ENCODE data around the gene CYTL1.

The CYTL1 gene

DNA sequence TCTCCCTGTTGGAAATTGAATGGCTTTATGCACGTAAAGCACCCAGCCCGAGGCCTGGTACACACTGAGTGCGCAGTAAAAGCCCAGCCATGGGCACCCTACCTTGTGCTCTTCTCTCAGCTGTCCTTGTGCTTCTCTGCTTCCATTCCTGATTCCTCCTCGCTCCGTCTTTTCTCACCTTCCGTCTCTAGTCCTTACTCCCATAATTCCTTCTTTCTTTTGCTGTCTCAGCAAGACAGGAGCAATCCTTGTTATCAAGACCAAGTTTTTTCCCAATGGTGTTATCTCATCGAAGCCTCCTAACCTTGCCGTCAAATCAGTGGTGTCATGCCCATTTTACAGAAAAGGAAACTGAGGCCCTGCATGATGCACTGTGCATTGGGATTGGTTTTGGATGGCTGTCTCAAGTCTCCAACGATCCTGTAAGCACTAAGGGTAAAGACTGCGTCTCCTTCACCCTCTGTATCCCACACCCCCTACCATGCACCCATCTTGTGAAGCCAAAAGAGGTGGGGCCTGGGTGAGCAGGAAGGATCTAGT lies 30.1 kb downstream of the CYTL1 start:
- H3K27me3 ChIP-seq (ENCODE audit: control insufficient read depth, insufficient read depth, low read length), result peaks cover 5% of the 10 kb centered on the region; the same call in 1 of the 2 replicates
- H3K9me3 ChIP-seq (ENCODE audit: control insufficient read depth, insufficient read depth, low read depth, low read length), result no peaks in the 10 kb centered on the region
- H3K36me3 ChIP-seq (ENCODE audit: control insufficient read depth, insufficient read depth, low read length), result no peaks in the 10 kb centered on the region
- H3K9ac ChIP-seq (ENCODE audit: low read length), result no peak overlapping the region
- no peak overlapping the region for H3K27ac ChIP-seq (ENCODE audit: low read depth, low read length)
- no peak overlapping the region for H3K4me3 ChIP-seq (ENCODE audit: low read depth, low read length)
- H3K4me1 ChIP-seq (ENCODE audit: control insufficient read depth, insufficient read depth, low read length), result no peaks in the 10 kb centered on the region; the same call in 1 of the 2 replicates

DNA sequence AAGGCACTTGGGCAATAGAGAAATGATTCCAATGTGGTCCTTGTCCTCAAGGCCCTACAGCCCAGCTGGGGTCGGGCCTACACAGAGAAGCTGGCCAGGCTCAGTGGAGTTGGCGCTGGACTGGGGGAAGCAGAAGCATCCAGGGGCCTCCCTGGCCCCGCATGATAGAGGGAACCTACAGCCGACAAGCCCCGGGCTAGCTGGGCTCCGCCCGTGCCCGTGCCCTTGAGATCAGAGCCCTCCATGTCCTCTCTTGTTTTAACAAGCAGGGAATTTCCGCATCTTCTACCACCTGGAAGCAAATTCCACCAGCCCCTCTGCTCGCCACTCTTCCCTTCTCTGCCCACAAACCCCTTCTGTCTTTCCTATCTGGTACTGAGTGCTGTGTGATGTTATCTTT lies 31.6 kb downstream of the CYTL1 start:
- Histone ChIP-seq H3K9me3 (ENCODE audit: control insufficient read depth, insufficient read depth, low read depth, low read length) (no peaks in the 10 kb centered on the region), H3K4me1 (ENCODE audit: control insufficient read depth, insufficient read depth, low read length) (no peaks in the 10 kb centered on the region; the same call in 1 of the 2 replicates), H3K27me3 (ENCODE audit: control insufficient read depth, insufficient read depth, low read length) (no peaks in the 10 kb centered on the region), H3K4me3 (ENCODE audit: low read depth, low read length) (no peak overlapping the region), H3K9ac (ENCODE audit: low read length) (no peak overlapping the region), H3K36me3 (ENCODE audit: control insufficient read depth, insufficient read depth, low read length) (no peaks in the 10 kb centered on the region), H3K27ac (ENCODE audit: low read depth, low read length) (no peak overlapping the region)

DNA sequence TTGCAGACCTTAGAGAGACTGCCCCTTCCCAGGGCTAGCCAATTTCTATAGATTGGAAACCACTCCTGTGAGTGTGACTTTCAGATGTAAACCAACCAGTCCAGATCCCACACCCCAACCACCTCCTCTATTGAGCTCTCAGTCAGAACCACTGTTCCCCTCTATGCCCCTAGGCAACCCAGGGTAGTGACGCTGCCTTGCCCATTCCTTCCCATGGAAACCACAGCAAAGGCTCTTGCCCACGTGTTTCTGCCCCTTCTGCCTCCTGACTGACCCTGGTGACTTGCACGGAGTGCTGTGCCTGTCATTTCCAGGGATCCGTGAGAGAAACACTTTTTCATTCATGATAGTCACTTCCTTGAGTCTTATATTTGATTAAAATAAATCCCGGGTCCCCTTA lies 32.4 kb downstream of the CYTL1 start:
- Histone ChIP-seq H3K27me3 (ENCODE audit: control insufficient read depth, insufficient read depth, low read length) (no peaks in the 10 kb centered on the region), H3K27ac (ENCODE audit: low read depth, low read length) (no peak overlapping the region), H3K4me1 (ENCODE audit: control insufficient read depth, insufficient read depth, low read length) (no peaks in the 10 kb centered on the region; the same call in 1 of the 2 replicates), H3K9me3 (ENCODE audit: control insufficient read depth, insufficient read depth, low read depth, low read length) (no peaks in the 10 kb centered on the region), H3K36me3 (ENCODE audit: control insufficient read depth, insufficient read depth, low read length) (no peaks in the 10 kb centered on the region), H3K4me3 (ENCODE audit: low read depth, low read length) (no peak overlapping the region), H3K9ac (ENCODE audit: low read length) (no peak overlapping the region)

DNA sequence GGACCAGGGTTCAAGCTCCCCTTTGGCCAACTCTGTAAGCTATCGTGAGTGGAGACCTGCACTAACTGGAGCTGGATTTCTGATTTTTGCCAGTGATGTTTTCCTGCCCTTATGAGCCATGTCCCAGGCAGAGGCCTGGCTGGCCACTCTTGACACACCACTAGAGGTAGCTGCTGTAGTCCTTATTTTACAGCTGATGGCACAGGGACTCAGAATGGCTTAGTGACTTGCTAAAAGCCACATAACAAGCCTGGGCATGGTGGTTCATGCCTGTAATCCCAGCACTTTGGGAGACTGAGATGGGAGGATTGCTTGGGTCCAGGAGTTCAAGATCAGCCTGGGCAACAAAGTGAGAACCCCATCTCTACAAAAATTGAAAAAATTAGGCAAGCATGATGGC lies 33.4 kb downstream of the CYTL1 start:
- no peaks in the 10 kb centered on the region for H3K27me3 ChIP-seq (ENCODE audit: control insufficient read depth, insufficient read depth, low read length)

DNA sequence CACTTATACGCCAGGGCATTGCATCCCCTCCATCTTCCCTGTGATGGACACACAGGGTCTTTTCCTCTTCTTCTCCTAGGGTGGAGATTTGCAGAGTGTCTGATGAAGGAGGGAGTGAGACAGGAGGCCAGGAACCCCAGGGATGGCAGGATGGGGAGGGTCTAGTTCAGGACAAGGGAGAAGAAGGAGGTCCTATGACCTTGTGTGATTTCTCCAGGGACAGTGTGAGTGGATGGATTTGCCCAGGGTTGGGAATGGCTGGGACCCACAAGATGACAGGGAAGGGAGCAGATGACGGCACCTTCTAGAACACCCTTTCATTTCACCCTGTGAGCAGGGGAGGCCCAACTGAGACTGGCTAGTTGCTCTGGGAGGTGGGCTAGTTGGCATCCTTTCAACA lies 34.2 kb downstream of the CYTL1 start:
- Histone ChIP-seq H3K27ac (ENCODE audit: low read depth, low read length) (no peak overlapping the region), H3K4me3 (ENCODE audit: low read depth, low read length) (no peak overlapping the region), H3K36me3 (ENCODE audit: control insufficient read depth, insufficient read depth, low read length) (no peaks in the 10 kb centered on the region), H3K9me3 (ENCODE audit: control insufficient read depth, insufficient read depth, low read depth, low read length) (no peaks in the 10 kb centered on the region), H3K27me3 (ENCODE audit: control insufficient read depth, insufficient read depth, low read length) (no peaks in the 10 kb centered on the region), H3K9ac (ENCODE audit: low read length) (no peak overlapping the region), H3K4me1 (ENCODE audit: control insufficient read depth, insufficient read depth, low read length) (no peaks in the 10 kb centered on the region)

More for the DNA sequence above, 33.4 kb downstream of the CYTL1 start:
- Histone ChIP-seq H3K9me3 (ENCODE audit: control insufficient read depth, insufficient read depth, low read depth, low read length) (no peaks in the 10 kb centered on the region), H3K27ac (ENCODE audit: low read depth, low read length) (no peak overlapping the region), H3K9ac (ENCODE audit: low read length) (no peak overlapping the region), H3K4me3 (ENCODE audit: low read depth, low read length) (no peak overlapping the region), H3K4me1 (ENCODE audit: control insufficient read depth, insufficient read depth, low read length) (no peaks in the 10 kb centered on the region), H3K36me3 (ENCODE audit: control insufficient read depth, insufficient read depth, low read length) (no peaks in the 10 kb centered on the region)

DNA sequence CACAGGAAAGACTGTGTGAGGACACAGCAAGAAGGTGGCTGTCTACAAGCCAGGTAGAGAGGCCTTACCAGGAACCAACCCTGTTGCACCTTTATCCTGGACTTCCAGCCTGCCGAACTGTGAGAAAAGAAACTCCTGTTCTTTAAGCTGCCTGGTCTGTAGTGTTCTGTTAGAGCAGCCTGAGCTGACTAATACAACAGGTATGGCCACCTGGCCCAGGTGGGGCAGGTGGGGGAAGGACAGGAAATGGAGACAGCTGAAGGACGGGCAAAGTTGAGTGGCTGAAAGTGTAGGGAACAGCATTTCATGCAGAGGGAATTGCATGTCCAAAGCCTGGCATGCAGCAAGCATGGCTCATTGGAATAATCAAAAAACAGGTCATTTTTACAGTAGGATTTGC lies 35.1 kb downstream of the CYTL1 start:
- Histone ChIP-seq H3K36me3 (ENCODE audit: control insufficient read depth, insufficient read depth, low read length) (no peaks in the 10 kb centered on the region), H3K27me3 (ENCODE audit: control insufficient read depth, insufficient read depth, low read length) (no peaks in the 10 kb centered on the region), H3K9me3 (ENCODE audit: control insufficient read depth, insufficient read depth, low read depth, low read length) (0 out of 2 replicates have a peak, but pooled peaks cover 4% of the 10 kb centered on the region), H3K4me1 (ENCODE audit: control insufficient read depth, insufficient read depth, low read length) (no peaks in the 10 kb centered on the region), H3K27ac (ENCODE audit: low read depth, low read length) (no peak overlapping the region), H3K4me3 (ENCODE audit: low read depth, low read length) (no peak overlapping the region), H3K9ac (ENCODE audit: low read length) (no peak overlapping the region)

DNA sequence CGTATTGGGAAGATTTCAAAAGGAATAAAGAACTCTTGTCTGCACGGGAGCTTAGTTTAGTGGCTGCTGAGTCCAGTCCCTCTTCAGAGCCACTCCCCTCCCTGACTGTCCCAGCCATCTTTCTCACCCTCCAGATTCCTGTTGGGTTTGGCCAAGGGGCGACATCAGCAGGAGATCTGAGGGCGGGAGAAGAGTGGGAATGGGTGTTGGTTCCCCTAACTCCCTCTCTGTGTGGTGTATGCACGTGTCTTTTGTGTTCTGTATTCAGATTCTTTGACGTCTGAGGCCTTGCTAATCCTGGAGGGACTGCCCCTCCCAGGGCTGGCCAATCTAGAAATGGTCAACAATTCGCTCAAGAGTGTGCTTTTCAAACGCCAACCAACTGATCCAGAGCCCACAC lies 37.4 kb downstream of the CYTL1 start:
- Histone ChIP-seq H3K9me3 (ENCODE audit: control insufficient read depth, insufficient read depth, low read depth, low read length) (peaks cover 12% of the 10 kb centered on the region), H3K4me1 (ENCODE audit: control insufficient read depth, insufficient read depth, low read length) (no peaks in the 10 kb centered on the region), H3K27ac (ENCODE audit: low read depth, low read length) (no peak overlapping the region), H3K4me3 (ENCODE audit: low read depth, low read length) (no peak overlapping the region), H3K36me3 (ENCODE audit: control insufficient read depth, insufficient read depth, low read length) (no peaks in the 10 kb centered on the region), H3K9ac (ENCODE audit: low read length) (no peak overlapping the region), H3K27me3 (ENCODE audit: control insufficient read depth, insufficient read depth, low read length) (no peaks in the 10 kb centered on the region)

DNA sequence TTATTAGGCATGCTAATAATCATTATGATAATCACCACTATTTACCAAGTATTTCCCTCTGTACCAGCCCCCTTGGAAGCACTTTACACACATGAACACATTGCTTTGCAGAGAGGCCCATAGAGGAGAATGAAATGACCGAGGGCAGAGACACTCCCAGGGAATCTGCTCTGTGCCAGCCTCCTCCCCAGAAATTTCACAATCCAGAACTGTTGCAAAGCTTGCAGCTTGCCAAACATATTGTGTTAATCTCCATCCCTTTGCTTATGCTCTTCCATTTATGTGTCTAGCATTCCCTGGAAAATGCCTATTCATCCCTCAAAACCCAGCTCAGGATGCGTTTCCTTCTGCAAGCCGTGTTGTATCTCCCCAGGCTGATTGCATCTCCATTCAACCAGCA lies 37.8 kb downstream of the CYTL1 start:
- Histone ChIP-seq H3K9ac (ENCODE audit: low read length) (no peak overlapping the region), H3K27me3 (ENCODE audit: control insufficient read depth, insufficient read depth, low read length) (no peaks in the 10 kb centered on the region), H3K36me3 (ENCODE audit: control insufficient read depth, insufficient read depth, low read length) (no peaks in the 10 kb centered on the region), H3K9me3 (ENCODE audit: control insufficient read depth, insufficient read depth, low read depth, low read length) (peaks cover 14% of the 10 kb centered on the region), H3K4me3 (ENCODE audit: low read depth, low read length) (no peak overlapping the region), H3K27ac (ENCODE audit: low read depth, low read length) (no peak overlapping the region), H3K4me1 (ENCODE audit: control insufficient read depth, insufficient read depth, low read length) (no peaks in the 10 kb centered on the region)

DNA sequence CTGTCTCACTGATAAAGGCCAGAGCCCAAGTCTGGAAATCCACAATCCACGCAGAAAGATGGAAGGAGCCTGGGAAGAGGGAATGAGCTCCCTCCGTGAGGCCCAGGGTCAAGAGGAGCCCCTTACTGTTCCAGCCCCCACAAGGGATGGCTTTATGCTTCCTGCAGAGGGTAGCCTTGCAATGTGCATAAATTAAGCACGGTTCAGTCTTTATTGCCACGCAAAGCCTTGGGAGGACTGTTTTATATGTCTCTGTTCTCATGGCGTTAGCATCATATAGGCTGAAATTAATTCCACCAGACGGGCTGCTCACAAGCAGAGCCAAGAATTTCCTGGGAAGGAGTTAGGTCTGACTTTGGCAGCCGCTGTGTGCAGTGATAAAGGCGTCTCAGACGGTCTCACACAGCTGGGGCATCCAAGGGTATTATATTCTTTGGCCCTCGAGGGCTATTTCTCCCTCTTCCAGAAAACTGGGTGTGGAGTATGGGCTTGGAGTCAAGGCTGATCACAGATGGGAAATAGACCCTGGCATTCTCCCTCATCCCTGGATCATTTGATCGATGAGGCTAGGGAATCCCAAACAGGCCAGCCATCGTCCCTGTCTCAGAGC lies 38.5 kb downstream of the CYTL1 start:
- Histone ChIP-seq H3K9ac (ENCODE audit: low read length) (no peak overlapping the region), H3K4me1 (ENCODE audit: control insufficient read depth, insufficient read depth, low read length) (no peaks in the 10 kb centered on the region), H3K4me3 (ENCODE audit: low read depth, low read length) (no peak overlapping the region), H3K27me3 (ENCODE audit: control insufficient read depth, insufficient read depth, low read length) (no peaks in the 10 kb centered on the region), H3K36me3 (ENCODE audit: control insufficient read depth, insufficient read depth, low read length) (no peaks in the 10 kb centered on the region), H3K27ac (ENCODE audit: low read depth, low read length) (no peak overlapping the region), H3K9me3 (ENCODE audit: control insufficient read depth, insufficient read depth, low read depth, low read length) (peaks cover 21% of the 10 kb centered on the region)

DNA sequence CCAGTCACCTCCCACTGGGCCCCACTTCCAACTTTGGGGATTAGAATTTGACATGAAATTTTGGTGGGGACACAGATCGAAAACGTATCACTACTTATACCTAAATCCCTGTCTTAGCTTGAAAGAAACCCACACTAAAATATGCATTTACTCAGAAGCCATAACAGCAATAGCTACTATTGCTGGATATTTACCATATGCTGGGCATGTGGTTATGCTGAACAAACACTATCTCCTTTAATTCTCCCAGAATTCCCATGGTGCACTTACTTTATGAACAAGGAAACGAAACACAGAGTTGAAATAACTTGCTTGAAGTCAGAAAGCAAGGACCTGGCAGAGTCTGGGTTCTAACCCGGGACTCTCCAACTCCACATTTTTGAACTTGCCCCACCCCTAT lies 39.3 kb downstream of the CYTL1 start:
- no peak overlapping the region for H3K9ac ChIP-seq (ENCODE audit: low read length)
- no peak overlapping the region for H3K4me3 ChIP-seq (ENCODE audit: low read depth, low read length)
- peaks cover 29% of the 10 kb centered on the region for H3K9me3 ChIP-seq (ENCODE audit: control insufficient read depth, insufficient read depth, low read depth, low read length)
- H3K27me3 ChIP-seq (ENCODE audit: control insufficient read depth, insufficient read depth, low read length), result no peaks in the 10 kb centered on the region
- H3K4me1 ChIP-seq (ENCODE audit: control insufficient read depth, insufficient read depth, low read length), result no peaks in the 10 kb centered on the region
- H3K36me3 ChIP-seq (ENCODE audit: control insufficient read depth, insufficient read depth, low read length), result no peaks in the 10 kb centered on the region
- no peak overlapping the region for H3K27ac ChIP-seq (ENCODE audit: low read depth, low read length)

DNA sequence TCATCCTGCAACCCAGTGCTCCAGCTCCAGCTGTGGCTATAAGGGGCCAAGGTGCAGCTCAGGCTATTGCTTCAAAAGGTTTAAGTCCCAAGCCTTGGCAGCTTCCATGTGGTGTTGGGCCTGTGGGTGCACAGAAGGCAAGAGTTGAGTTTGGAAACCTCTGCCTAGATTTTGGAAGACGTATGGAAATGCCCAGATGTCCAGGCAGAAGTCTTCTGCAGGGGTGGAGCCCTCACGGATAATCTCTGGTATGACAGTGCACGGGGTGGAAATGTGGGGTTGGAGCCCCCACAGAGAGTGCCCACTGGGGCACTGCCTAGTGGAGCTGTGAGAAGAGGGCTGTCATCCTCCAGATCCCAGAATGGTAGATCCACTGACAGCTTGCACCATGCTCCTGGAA lies 44.5 kb downstream of the CYTL1 start:
- Histone ChIP-seq H3K9ac (ENCODE audit: low read length) (no peak overlapping the region), H3K4me3 (ENCODE audit: low read depth, low read length) (no peak overlapping the region), H3K36me3 (ENCODE audit: control insufficient read depth, insufficient read depth, low read length) (no peaks in the 10 kb centered on the region), H3K27me3 (ENCODE audit: control insufficient read depth, insufficient read depth, low read length) (no peaks in the 10 kb centered on the region), H3K4me1 (ENCODE audit: control insufficient read depth, insufficient read depth, low read length) (no peaks in the 10 kb centered on the region), H3K9me3 (ENCODE audit: control insufficient read depth, insufficient read depth, low read depth, low read length) (peaks cover 56% of the 10 kb centered on the region), H3K27ac (ENCODE audit: low read depth, low read length) (no peak overlapping the region)

Measured in HUES6 (cell line).